Activated CD8-positive, alpha-beta T cell treated with anti-CD3 and anti-CD28 coated beads for 36 hours (primary cell): Measurements from ENCODE around the gene TEX29. TPM values are rescaled to one million over a fixed set of nuclear protein-coding genes. Genes with fewer than 3 reads are reported as not detected.

Experiments used
- ATAC-seq: fragments of 200-7000 bp; cut with Tn5 transposase; one replicate; pipeline ENCODE4 v1.10.0; 2021; ENCODE audit warnings: mild to moderate bottlenecking, moderate library complexity
- CTCF ChIA-PET: fragments of 350-600 bp; sonication (Branson Sonifier 250); formaldehyde crosslinking; loops from one replicate; lab custom pipeline; 2021; ENCODE audit warnings: antibody characterized with exemption; lab: Charles Lee
- POLR2A ChIA-PET: fragments of 350-600 bp; sonication (Branson Sonifier 250); formaldehyde crosslinking; loops from one replicate; lab custom pipeline; 2021; ENCODE audit warnings: antibody characterized with exemption; lab: Charles Lee
- DNase-seq: peaks from one replicate; pipeline ENCODE4 v3.0.0-alpha.2; 2020
- H3K27ac Mint-ChIP-seq: one replicate; pipeline ENCODE4 v1.8.0; 2021; ENCODE audit warnings: mild to moderate bottlenecking, mixed read lengths
- H3K27me3 Mint-ChIP-seq: one replicate; pipeline ENCODE4 v1.8.0; 2021; ENCODE audit warnings: mixed read lengths
- H3K36me3 Mint-ChIP-seq: one replicate; pipeline ENCODE4 v1.8.0; 2021; ENCODE audit warnings: low read depth, mixed read lengths
- H3K4me1 Mint-ChIP-seq: one replicate; pipeline ENCODE4 v1.8.0; 2021; ENCODE audit warnings: low read depth, mixed read lengths
- H3K4me3 Mint-ChIP-seq: one replicate; pipeline ENCODE4 v1.8.0; 2021; ENCODE audit warnings: mild to moderate bottlenecking, moderate library complexity, mixed read lengths
- H3K9me3 Mint-ChIP-seq: one replicate; pipeline ENCODE4 v1.8.0; 2021; ENCODE audit warnings: mixed read lengths
- CTCF ChIP-seq: fragments of 200-600 bp; IDR thresholded peaks from one replicate; pipeline ENCODE4 v1.8.0; 2022; ENCODE audit warnings: antibody characterized with exemption, mild to moderate bottlenecking
- intact Hi-C: fragments of 100-400 bp; cut with micrococcal nuclease; formaldehyde crosslinking; loops from one replicate; pipeline ENCODE4 v1.10.0; 2022
- total RNA-seq, 2 experiments: library from RNA; stranded (reverse); gene quantifications; one replicate each; pipeline ENCODE4 v1.2.3, GENCODE V29; 2021

Gene TEX29
- total RNA-seq, 2 experiments from 2014 or later: 0.50 to 0.67 TPM

GRCh38 chr13:111335298-111335697, 14.9 kb downstream of the TEX29 start:
- ATAC-seq (no peak), DNase-seq (no peak)
- Mint-ChIP-seq H3K4me3 (no peak overlapping the region), H3K36me3 (peaks cover 1% of the 10 kb centered on the region), H3K27ac (no peak overlapping the region), H3K4me1 (no peaks in the 10 kb centered on the region), H3K27me3 (no peaks in the 10 kb centered on the region), H3K9me3 (peaks cover 7% of the 10 kb centered on the region)
- POLR2A ChIA-PET: no interaction called here
- intact Hi-C loops: no loop called here
- no peak for TF ChIP-seq CTCF
- CTCF ChIA-PET: no interaction called here

GRCh38 chr13:111336666-111337065, 16.2 kb downstream of the TEX29 start:
- DNase-seq: no peak
- ChIA-PET CTCF (no interaction called here), POLR2A (no interaction called here)
- H3K4me3 Mint-ChIP-seq: no peak overlapping the region
- ATAC-seq: no peak
- peaks cover 1% of the 10 kb centered on the region for H3K36me3 Mint-ChIP-seq
- no peak for TF ChIP-seq CTCF
- H3K9me3 Mint-ChIP-seq: peaks cover 7% of the 10 kb centered on the region
- intact Hi-C loops: no loop called here
- H3K4me1 Mint-ChIP-seq: no peaks in the 10 kb centered on the region
- H3K27me3 Mint-ChIP-seq: no peaks in the 10 kb centered on the region
- no peak overlapping the region for H3K27ac Mint-ChIP-seq

GRCh38 chr13:111337206-111337605, 16.8 kb downstream of the TEX29 start:
- Mint-ChIP-seq H3K27ac (no peak overlapping the region), H3K9me3 (peaks cover 7% of the 10 kb centered on the region), H3K4me3 (no peak overlapping the region), H3K4me1 (no peaks in the 10 kb centered on the region), H3K36me3 (peaks cover 1% of the 10 kb centered on the region), H3K27me3 (no peaks in the 10 kb centered on the region)
- ATAC-seq (no peak), DNase-seq (no peak)
- ChIA-PET CTCF (no interaction called here), POLR2A (no interaction called here)
- TF ChIP-seq CTCF: no peak
- intact Hi-C loops: no loop called here

GRCh38 chr13:111337741-111338140, 17.3 kb downstream of the TEX29 start:
- TF ChIP-seq CTCF: no peak
- Mint-ChIP-seq H3K4me3 (no peak overlapping the region), H3K4me1 (no peaks in the 10 kb centered on the region), H3K36me3 (peaks cover 1% of the 10 kb centered on the region), H3K9me3 (peaks cover 6% of the 10 kb centered on the region), H3K27ac (no peak overlapping the region), H3K27me3 (no peaks in the 10 kb centered on the region)
- DNase-seq: no peak
- no peak for ATAC-seq
- ChIA-PET CTCF (no interaction called here), POLR2A (no interaction called here)
- intact Hi-C loops: no loop called here

GRCh38 chr13:111338841-111339240, 18.4 kb downstream of the TEX29 start:
- H3K4me1 Mint-ChIP-seq: peaks cover 3% of the 10 kb centered on the region
- no peak for TF ChIP-seq CTCF
- POLR2A ChIA-PET: no interaction called here
- H3K27me3 Mint-ChIP-seq: no peaks in the 10 kb centered on the region
- no peak overlapping the region for H3K4me3 Mint-ChIP-seq
- H3K27ac Mint-ChIP-seq: no peak overlapping the region
- peaks cover 1% of the 10 kb centered on the region for H3K36me3 Mint-ChIP-seq
- no peak for ATAC-seq
- no peaks in the 10 kb centered on the region for H3K9me3 Mint-ChIP-seq
- CTCF ChIA-PET: no interaction called here
- no peak for DNase-seq
- intact Hi-C loops: no loop called here
